GM08714 (cell line): ENCODE measurements around the gene HIVEP3.

Experiments
- H3K4me3 ChIP-seq: fragments of 200-500 bp; sonication (Bioruptor generic); 2 replicates; pipeline ENCODE4 v1.5.1; 2014; ENCODE audit warnings: mild to moderate bottlenecking, low read length, inconsistent platforms
- ZNF274 ChIP-seq: IDR thresholded peaks from 2 replicates; pipeline ENCODE4 v1.6.1; 2012; ENCODE audit warnings: mild to moderate bottlenecking, low read depth, low read length

The HIVEP3 gene

GRCh38 chr1:41534181-41535076, 384.3 kb downstream of the HIVEP3 start:
- no peak overlapping the region for H3K4me3 ChIP-seq
- no peak for TF ChIP-seq ZNF274

- no peak for TF ChIP-seq ZNF274
- H3K4me3 ChIP-seq: no peak overlapping the region
These were observed 385.0 kb downstream of the HIVEP3 start for GRCh38 chr1:41533731-41534080.

GRCh38 chr1:41533016-41533730, 385.5 kb downstream of the HIVEP3 start:
- TF ChIP-seq ZNF274: no peak
- H3K4me3 ChIP-seq: no peak overlapping the region

- no peak for TF ChIP-seq ZNF274
These were observed 386.3 kb downstream of the HIVEP3 start for GRCh38 chr1:41532206-41532975.

DNA sequence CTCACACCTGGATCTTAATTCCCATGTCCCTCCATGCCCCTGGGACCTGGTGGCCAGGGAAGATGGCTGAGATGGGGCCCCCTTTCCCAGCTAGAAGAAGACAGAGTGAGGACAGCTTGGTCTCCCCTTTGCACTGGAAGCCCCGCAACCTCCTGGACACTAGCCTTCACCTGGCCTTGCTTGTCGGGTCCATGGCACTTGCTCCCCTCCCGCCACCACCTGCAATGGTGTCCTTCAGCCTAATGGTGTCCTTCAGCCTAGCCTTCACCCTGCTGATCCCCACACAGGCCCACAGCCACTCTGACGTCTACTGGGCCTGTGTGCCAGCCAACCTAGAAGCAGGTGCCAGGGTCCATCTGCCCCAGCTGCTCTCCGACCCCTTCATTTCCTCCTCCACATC, 388.3 kb downstream of the HIVEP3 start:
- no peak overlapping the region for H3K4me3 ChIP-seq
- TF ChIP-seq ZNF274: no peak

More at GRCh38 chr1:41532206-41532975, 386.3 kb downstream of the HIVEP3 start:
- no peak overlapping the region for H3K4me3 ChIP-seq

GRCh38 chr1:41529621-41530395, 388.9 kb downstream of the HIVEP3 start:
- no peak overlapping the region for H3K4me3 ChIP-seq
- TF ChIP-seq ZNF274: no peak

GRCh38 chr1:41528726-41529605, 389.8 kb downstream of the HIVEP3 start:
- H3K4me3 ChIP-seq: no peak overlapping the region
- no peak for TF ChIP-seq ZNF274

DNA sequence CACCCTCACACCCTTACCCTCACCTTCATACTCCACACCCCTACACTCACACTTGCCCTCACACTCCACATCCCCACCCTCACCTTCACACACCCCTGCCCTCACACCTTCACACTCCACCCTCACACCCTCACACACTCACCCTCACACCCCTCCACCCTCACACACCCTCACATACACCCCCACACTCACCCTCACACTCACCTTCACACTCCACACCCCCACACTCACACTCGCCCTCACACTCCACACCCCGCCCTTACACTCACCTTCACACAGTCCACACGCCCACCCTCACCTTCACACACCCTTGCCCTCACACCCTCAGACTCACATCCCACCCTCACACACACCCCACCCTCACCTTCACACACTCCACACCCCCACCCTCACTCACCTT, 390.6 kb downstream of the HIVEP3 start:
- H3K4me3 ChIP-seq: no peak overlapping the region
- TF ChIP-seq ZNF274: no peak

DNA sequence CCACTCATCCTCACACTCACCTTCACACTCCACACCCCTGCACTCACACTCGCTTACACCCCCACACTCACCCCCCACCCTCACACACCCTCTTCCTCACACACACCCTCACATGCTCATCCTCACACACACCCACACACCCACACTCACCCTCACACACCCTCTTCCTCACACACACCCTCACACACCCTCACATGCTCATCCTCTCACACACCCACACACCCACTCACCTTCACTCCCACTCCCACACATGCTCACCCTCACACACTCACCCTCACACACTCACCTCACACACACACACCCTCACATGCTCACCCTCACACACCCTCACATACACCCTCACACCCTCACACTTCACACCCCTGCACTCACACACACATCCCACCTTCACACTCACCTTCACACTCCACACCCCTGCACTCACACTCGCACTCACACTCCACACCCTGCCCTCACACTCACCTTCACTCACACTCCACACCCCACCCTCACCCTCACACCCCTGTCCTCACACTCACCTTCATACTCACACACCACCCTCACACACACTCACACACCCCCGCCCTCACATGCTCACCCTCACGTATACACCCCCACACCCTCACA, 391.7 kb downstream of the HIVEP3 start:
- no peak for TF ChIP-seq ZNF274
- no peak overlapping the region for H3K4me3 ChIP-seq

- no peak for TF ChIP-seq ZNF274
- H3K4me3 ChIP-seq: no peak overlapping the region
These were observed 392.7 kb downstream of the HIVEP3 start for GRCh38 chr1:41525891-41526587.

GRCh38 chr1:41524676-41525675, 393.7 kb downstream of the HIVEP3 start:
- no peak for TF ChIP-seq ZNF274
- H3K4me3 ChIP-seq: no peak overlapping the region
